Pancreas (tissue), 10 donors: Measurements from ENCODE around the gene GPRC6A. TPM values are rescaled to one million over a fixed set of nuclear protein-coding genes. Genes with fewer than 3 reads are reported as not detected.

Source experiments
- ATAC-seq, 4 donors: fragments of 200-7000 bp; cut with Tn5 transposase; one replicate each; pipeline versions ENCODE4 v1.8.0 to v1.9.1; 2020; ENCODE audit warnings: mild to moderate bottlenecking in 4 of 4, moderate library complexity in 4 of 4
- DNase-seq, 6 donors: peaks; one replicate each; pipeline ENCODE4 v3.0.0-alpha.2; 2020
- FAIRE-seq: peaks from 2 replicates; lab custom pipeline; 2012; peaks lifted over from hg19 to GRCh38; lab: Jason Lieb, UNC
- H3K27ac ChIP-seq, 4 donors: fragments of 200-600 bp; sonication (generic); 1 replicate in 3 of 4; 2 replicates in 1 of 4; pipeline versions ENCODE4 v1.5.0 to v1.8.0; 2020
- H3K27me3 ChIP-seq, 4 donors: fragments of 200-600 bp; one replicate each; pipeline ENCODE4 v1.8.0; 2021
- H3K36me3 ChIP-seq, 3 donors: fragments of 200-600 bp; sonication (generic) in 1 of 3; one replicate each; pipeline versions ENCODE4 v1.5.0 to v1.8.0; 2020 to 2021
- H3K4me1 ChIP-seq, 3 donors: fragments of 200-600 bp; one replicate each; pipeline ENCODE4 v1.8.0; 2021
- H3K4me3 ChIP-seq, 4 donors: fragments of 200-600 bp; sonication (generic) in 2 of 4; one replicate each; pipeline versions ENCODE4 v1.5.0 to v1.8.0; 2020 to 2021
- H3K9me3 ChIP-seq, 4 donors: fragments of 200-600 bp; one replicate each; pipeline ENCODE4 v1.8.0; 2021
- CTCF ChIP-seq, 4 donors: fragments of 200-600 bp; sonication (generic) in 3 of 4; IDR thresholded peaks; one replicate each; pipeline versions ENCODE4 v1.5.0 to v1.8.0; 2021; ENCODE audit warnings: antibody characterized with exemption in 4 of 4
- WGBS, 2 donors: extraction: QIAGEN DNeasy Blood & Tissue Kit; methylation state at CpG; one replicate each; pipeline ENCODE4 v1.1.7; 2013; 5-methylcytosine and 5-hydroxymethylcytosine counted together
- intact Hi-C, 3 donors: fragments of 100-400 bp; cut with DNase I; formaldehyde crosslinking; loops; one replicate each; pipeline versions ENCODE4 v1.11.1 to v1.14.2; 2022
- polyA plus RNA-seq, 2 donors: library from polyadenylated mRNA; stranded (reverse); fragments of 200-250 nt; gene quantifications; one replicate each; pipeline ENCODE4 v1.2.3, GENCODE V29; 2013
- total RNA-seq, 6 donors: library from RNA; stranded (reverse); fragmentation: NEBNext Ultra II Directional in 4 of 6; extraction: Animal tissue kit (Norgen Biotek cat#: 25700) in 4 of 6; gene quantifications; one replicate each; pipeline versions ENCODE4 v1.2.1 to v1.2.4, GENCODE V29; 2021 to 2023
- donor health status: healthy with polysubstance abuse.
- donor health status: DM: no; HTN: no; CAD: no; lungs with moderate emphysema.
- donor health status: DM: no; HTN: no; CAD: no.
- donor health status: control.
- donor health status: control.
- donor health status: Bipolar disorder and iron deficiency.
- donor health status: DM: yes; HTN: yes; CAD: no.
- donor health status: DM: no; HTN: no; CAD: no.
- donor health status: DM: no; HTN: no; CAD: no.
- donor health status: DM: yes; HTN: yes; CAD: no.

Gene GPRC6A
- total and polyA plus RNA-seq, 8 donors = not detected

- no peaks in the 10 kb centered on the region for H3K36me3 ChIP-seq
Observed at GRCh38 chr6:116763048-116763447, 65.8 kb downstream of the GPRC6A start.

GRCh38 chr6:116762235-116762634 lies 66.6 kb downstream of the GPRC6A start:
- WGBS, 2 donors = 87 to 90% methylated on average over 1 of the region's 1 CpG
- H3K4me3 ChIP-seq = no peak overlapping the region
- no peaks in the 10 kb centered on the region for H3K4me1 ChIP-seq
- peaks cover 0 to 5% (median 0%) of the 10 kb centered on the region in 4 donors for H3K27me3 ChIP-seq
- intact Hi-C loops = no loop called here
- no peak for DNase-seq
- H3K9me3 ChIP-seq = no peaks in the 10 kb centered on the region
- H3K27ac ChIP-seq = no peak overlapping the region
- TF ChIP-seq CTCF (IDR thresholded peaks at IDR 0.05) = no peak
- no peak for ATAC-seq
- FAIRE-seq = no peak
- H3K36me3 ChIP-seq = no peaks in the 10 kb centered on the region

More at GRCh38 chr6:116763048-116763447, 65.8 kb downstream of the GPRC6A start:
- Histone ChIP-seq H3K27ac (no peak overlapping the region), H3K27me3 (peaks cover 0 to 5% (median 0%) of the 10 kb centered on the region in 4 donors), H3K4me1 (no peaks in the 10 kb centered on the region), H3K9me3 (no peaks in the 10 kb centered on the region), H3K4me3 (no peak overlapping the region)
- no peak for TF ChIP-seq CTCF (IDR thresholded peaks at IDR 0.05)
- DNase-seq = no peak
- no peak for ATAC-seq
- intact Hi-C loops = no loop called here
- FAIRE-seq = no peak

GRCh38 chr6:116761779-116762178 lies 67.1 kb downstream of the GPRC6A start:
- Histone ChIP-seq H3K27me3 (peaks cover 0 to 5% (median 0%) of the 10 kb centered on the region in 4 donors), H3K27ac (no peak overlapping the region), H3K4me3 (no peak overlapping the region), H3K9me3 (no peaks in the 10 kb centered on the region), H3K4me1 (no peaks in the 10 kb centered on the region), H3K36me3 (no peaks in the 10 kb centered on the region)
- no peak for FAIRE-seq
- whole genome bisulfite sequencing, 2 donors = 44 to 55% methylated on average over 4 of the region's 4 CpGs
- no peak for DNase-seq
- ATAC-seq = no peak
- no peak for TF ChIP-seq CTCF (IDR thresholded peaks at IDR 0.05)
- intact Hi-C loops = no loop called here

- Histone ChIP-seq H3K36me3 (no peaks in the 10 kb centered on the region), H3K4me1 (no peaks in the 10 kb centered on the region), H3K9me3 (peaks cover 0 to 5% (median 0%) of the 10 kb centered on the region in 4 donors), H3K4me3 (no peak overlapping the region), H3K27ac (no peak overlapping the region), H3K27me3 (no peaks in the 10 kb centered on the region)
- no peak for ATAC-seq
- DNase-seq = no peak
- intact Hi-C loops = no loop called here
- FAIRE-seq = no peak
- TF ChIP-seq CTCF (IDR thresholded peaks at IDR 0.05) = no peak
- 65 to 68% methylated on average over 5 of the region's 5 CpGs for WGBS, 2 donors
Observed at GRCh38 chr6:116745176-116745575, 83.7 kb downstream of the GPRC6A start.

Other genes starting within 250 kb of the GPRC6A start
- gene RSPH4A, start 212.6 kb downstream of the GPRC6A start, total RNA-seq = under 1 TPM; 0.23 to 0.49 (median 0.39) TPM
- 1 to 10 TPM in 1 of 2 donors, under 1 TPM in 1; 0.76 to 1.2 TPM for gene RSPH4A, start 212.6 kb downstream of the GPRC6A start, polyA plus RNA-seq
- gene ZUP1, start 160.3 kb downstream of the GPRC6A start, total RNA-seq = 1 to 10 TPM; 2.9 to 5.8 (median 4.6) TPM
- gene ZUP1, start 160.3 kb downstream of the GPRC6A start, polyA plus RNA-seq = 1 to 10 TPM; 8.8 to 8.9 TPM
- gene KPNA5, start 147.9 kb downstream of the GPRC6A start, total RNA-seq = 1 to 10 TPM; 2.6 to 6.5 (median 4.9) TPM
- gene KPNA5, start 147.9 kb downstream of the GPRC6A start, polyA plus RNA-seq = 1 to 10 TPM; 1.4 to 3.4 TPM
- gene FAM162B, start 63.4 kb downstream of the GPRC6A start, total RNA-seq = 1 to 10 TPM in 1 of 6 donors, under 1 TPM in 5; 0.19 to 1.1 (median 0.38) TPM
- gene FAM162B, start 63.4 kb downstream of the GPRC6A start, polyA plus RNA-seq = 1 to 10 TPM in 1 of 2 donors, under 1 TPM in 1; 0.95 to 2.1 TPM
- 1 to 10 TPM in 4 of 6 donors, under 1 TPM in 2; 0.51 to 4.1 (median 1.5) TPM for gene RFX6, start 48.2 kb upstream of the GPRC6A start, total RNA-seq
- 10 to 100 TPM in 1 of 2 donors, 1 to 10 TPM in 1; 3.3 to 20.8 TPM for gene RFX6, start 48.2 kb upstream of the GPRC6A start, polyA plus RNA-seq